HG03432 (cell line): ENCODE data around the gene CENPP.

ENCODE experiments used
- ATAC-seq: cut with Tn5 transposase; IDR thresholded peaks from one replicate; pipeline ENCODE4 v1.9.1; 2021; ENCODE audit warnings: mild to moderate bottlenecking, moderate library complexity; ENCODE audit not compliant: unreplicated experiment

Gene CENPP

DNA sequence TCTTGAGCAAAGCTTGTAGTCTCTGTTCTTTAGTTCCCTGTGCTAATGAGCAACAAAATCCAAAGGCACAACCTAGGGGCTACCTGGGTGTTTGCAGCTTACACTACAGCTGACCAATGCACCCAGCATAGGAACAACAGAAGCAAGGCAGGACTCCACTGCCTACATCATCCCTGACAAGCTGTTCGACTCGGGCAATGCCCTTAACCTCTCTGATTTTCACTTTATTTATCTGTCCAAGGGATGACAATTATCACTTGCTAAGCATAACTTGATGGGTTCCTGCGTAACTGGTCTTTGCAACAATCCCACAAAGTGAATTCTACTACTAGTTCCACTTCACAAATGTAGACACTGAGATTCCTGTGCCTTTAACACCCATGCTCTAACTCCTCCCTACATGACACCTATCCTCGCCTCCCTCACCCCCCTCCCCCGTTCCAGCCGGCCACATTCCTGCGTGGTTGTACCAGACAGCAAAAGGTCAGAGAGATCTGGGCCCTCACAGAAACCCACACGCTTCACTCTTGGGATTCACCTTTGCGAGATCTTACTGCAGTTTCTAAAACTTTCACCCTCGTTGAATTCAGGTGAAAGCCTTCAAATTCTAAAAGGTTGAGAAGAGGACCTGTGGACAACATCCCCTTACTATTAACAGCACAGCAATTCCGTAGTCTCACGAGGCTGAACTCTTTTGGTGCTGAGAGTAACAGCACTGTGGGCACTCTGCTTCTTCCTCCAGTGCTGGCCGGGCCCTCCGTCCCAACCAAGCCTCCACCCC is 343.2 kb downstream of the CENPP start:
- no peak for ATAC-seq

DNA sequence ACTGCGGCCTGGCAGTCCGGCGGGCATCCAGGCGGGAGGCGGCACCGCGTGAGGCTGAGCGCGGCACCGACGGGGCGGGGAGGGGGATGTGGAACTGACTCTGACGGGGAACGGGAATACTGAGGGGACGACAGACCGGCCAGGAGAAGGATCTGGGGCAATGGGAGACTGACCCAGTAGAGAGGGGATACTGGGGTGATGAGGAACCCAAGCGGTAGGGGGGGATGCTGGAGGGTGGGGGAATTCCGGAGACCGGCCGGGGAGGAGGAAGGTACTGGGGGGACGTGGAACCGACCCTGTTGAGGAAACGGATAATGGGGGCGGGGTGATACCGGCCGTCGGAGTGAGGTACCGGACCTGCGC is 343.8 kb downstream of the CENPP start:
- peak; percentile 5 for ATAC-seq
